GM12865 (cell line): ENCODE results near the gene NKAIN1.

Experiments used
- DNase-seq: peaks from one replicate; pipeline ENCODE4 v3.0.0; 2010; ENCODE audit warnings: low read depth
- H3K4me3 ChIP-seq: 2 replicates; pipeline ENCODE4 v1.5.1; 2011; ENCODE audit warnings: mild to moderate bottlenecking, low read depth, low read length, control low read depth
- CTCF ChIP-seq: IDR thresholded peaks from 2 replicates; pipeline ENCODE4 v1.5.1; 2011; ENCODE audit warnings: low read length, control low read depth, low read depth, inconsistent platforms; ENCODE audit not compliant: insufficient read depth; ENCODE audit errors: missing control alignments

NKAIN1 gene

DNA sequence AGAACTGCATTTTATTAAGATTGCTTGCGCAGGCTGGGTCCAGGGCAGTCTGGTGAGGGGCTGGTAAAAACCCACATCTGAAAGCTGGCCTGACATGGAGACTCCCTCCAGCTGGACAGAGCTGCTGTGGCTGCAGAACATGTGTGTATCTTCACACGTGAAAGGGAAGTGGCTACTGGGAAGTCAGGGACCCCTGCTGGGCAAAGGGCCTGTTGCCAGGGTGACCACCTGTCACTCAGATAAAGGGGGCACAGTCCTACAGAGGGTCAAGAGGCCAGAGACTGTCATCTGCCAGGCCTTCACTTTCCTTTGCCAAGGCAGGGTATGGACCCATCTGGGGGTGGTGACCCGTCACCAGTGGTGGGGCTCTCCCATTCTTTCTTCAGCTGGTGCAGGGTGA lies 17.5 kb downstream of the NKAIN1 start:
- no peak overlapping the region for H3K4me3 ChIP-seq
- DNase-seq = no peak
- no peak for TF ChIP-seq CTCF

- peak; percentile 48 for DNase-seq
- no peak for TF ChIP-seq CTCF
- H3K4me3 ChIP-seq = no peak overlapping the region
These were observed 18.6 kb downstream of the NKAIN1 start for GRCh38 chr1:31221072-31221471.

DNA sequence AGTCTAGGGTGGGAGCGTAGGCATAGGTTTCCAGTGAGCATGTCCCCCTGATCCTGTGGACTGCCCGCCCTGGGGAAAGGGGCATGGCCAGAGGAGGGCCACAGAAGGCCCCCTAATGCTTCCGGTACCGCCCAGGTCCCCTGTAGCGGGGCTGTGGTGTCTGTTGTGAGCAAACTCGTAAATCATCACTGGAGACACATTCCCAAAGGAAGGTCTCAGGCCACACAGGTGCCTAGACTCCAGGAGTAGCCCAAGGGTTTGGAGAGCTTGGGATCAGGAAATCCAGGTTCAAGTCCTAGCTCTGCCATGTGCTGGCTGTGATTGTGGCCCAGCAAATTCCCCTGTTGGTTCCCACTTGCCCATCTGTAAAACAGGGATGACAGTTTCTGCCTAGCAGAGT lies 20.2 kb downstream of the NKAIN1 start:
- TF ChIP-seq CTCF = no peak
- no peak overlapping the region for H3K4me3 ChIP-seq
- no peak for DNase-seq

DNA sequence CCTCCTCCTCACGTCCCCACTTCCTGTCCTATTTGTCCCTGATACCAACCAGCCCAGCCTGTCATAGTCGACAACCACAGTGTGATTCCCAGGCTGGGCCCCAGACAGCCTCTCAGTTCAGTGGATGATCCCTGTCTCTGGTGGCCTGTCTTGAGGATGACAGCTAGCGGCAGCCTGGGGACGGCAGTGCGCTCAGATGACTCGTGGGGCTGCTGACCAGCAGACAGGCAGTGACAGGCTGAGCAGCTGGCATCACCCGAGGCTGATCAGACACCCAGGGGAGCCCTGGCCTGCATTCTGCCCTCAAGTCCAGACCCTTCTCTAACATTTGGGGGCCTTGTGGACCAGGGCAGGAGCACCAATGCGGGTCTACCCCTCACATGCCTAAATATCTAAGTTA lies 21.0 kb downstream of the NKAIN1 start:
- H3K4me3 ChIP-seq = no peak overlapping the region
- no peak for DNase-seq
- no peak for TF ChIP-seq CTCF

GRCh38 chr1:31216016-31216415 lies 23.7 kb downstream of the NKAIN1 start:
- no peak overlapping the region for H3K4me3 ChIP-seq
- no peak for DNase-seq
- TF ChIP-seq CTCF = no peak

GRCh38 chr1:31215065-31215570 lies 24.6 kb downstream of the NKAIN1 start:
- DNase-seq = no peak
- H3K4me3 ChIP-seq = no peak overlapping the region
- TF ChIP-seq CTCF = no peak

DNA sequence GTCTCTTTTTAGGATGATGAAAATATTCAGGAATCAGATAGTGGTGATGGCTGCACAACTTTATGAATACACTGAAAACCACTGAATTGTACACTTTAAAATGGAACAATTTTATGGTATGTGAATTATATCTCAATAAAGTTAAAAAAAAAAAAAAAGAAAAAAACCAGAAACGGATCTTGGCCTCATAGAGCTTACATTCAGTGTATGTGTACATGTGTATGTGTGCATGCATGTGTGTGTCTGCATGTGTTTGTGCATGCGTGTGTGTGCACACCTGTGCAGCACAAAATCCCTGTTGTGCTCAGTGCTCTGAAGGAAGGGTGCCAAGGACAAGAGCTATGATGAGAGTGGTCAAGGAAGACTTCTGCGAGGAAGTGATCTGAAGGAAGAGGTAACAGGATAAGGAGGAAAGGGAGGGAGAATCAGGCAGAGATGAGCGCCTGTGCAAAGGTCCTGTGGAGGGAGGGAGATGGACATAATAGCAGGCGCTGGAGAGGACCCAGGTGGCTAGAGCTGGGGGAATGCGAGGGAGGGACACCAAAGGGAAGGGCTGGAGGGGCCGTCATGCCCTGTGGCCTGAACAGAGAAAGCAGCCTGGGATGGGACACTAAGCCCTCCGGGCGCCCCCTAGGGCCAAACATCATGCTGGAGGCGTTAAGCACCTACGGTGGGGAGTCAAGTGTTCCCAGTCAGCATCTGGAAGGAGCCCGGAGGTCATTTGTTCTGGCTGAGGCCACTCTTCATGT lies 25.2 kb downstream of the NKAIN1 start:
- no peak overlapping the region for H3K4me3 ChIP-seq
- DNase-seq = no peak
- TF ChIP-seq CTCF = no peak
